Measurements from ENCODE around the gene CREBBP. TPM values are rescaled to one million over a fixed set of nuclear protein-coding genes. Genes with fewer than 3 reads are reported as not detected.

The CREBBP gene
- total and polyA plus RNA-seq, 2 experiments from 2014 or later = 24.4 to 33.8 TPM

DNA sequence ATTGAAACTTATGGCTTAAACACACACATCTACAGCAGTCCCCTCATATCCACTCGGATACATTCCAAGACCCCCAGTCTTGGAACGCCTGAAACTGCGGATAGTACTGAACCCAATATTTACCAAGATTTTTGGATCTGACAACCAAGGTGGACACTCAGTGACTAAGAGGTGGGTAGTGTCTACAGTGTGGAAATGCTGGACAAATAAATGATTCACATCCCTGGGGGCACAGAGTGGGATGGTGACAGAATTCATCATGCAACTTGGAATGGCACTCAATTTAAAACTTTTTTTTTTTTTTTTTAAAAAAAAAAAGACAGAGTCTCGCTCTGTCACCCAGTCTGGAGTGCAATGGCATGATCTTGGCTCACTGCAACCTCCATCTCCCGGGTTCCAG is 109.0 kb downstream of the CREBBP start:
- no peak for DNase-seq (ENCODE audit: low read depth in 1 of 2, low spot score in 1 of 2)
- Histone ChIP-seq H3K9me3 (ENCODE audit: low read depth) (no peaks in the 10 kb centered on the region), H3K27ac (no peak overlapping the region), H3K4me1 (ENCODE audit: low read depth) (no peaks in the 10 kb centered on the region), H3K4me3 (no peak overlapping the region), H3K27me3 (no peaks in the 10 kb centered on the region), H3K36me3 (peaks cover 74% of the 10 kb centered on the region)
- TF ChIP-seq, protein P1, sequence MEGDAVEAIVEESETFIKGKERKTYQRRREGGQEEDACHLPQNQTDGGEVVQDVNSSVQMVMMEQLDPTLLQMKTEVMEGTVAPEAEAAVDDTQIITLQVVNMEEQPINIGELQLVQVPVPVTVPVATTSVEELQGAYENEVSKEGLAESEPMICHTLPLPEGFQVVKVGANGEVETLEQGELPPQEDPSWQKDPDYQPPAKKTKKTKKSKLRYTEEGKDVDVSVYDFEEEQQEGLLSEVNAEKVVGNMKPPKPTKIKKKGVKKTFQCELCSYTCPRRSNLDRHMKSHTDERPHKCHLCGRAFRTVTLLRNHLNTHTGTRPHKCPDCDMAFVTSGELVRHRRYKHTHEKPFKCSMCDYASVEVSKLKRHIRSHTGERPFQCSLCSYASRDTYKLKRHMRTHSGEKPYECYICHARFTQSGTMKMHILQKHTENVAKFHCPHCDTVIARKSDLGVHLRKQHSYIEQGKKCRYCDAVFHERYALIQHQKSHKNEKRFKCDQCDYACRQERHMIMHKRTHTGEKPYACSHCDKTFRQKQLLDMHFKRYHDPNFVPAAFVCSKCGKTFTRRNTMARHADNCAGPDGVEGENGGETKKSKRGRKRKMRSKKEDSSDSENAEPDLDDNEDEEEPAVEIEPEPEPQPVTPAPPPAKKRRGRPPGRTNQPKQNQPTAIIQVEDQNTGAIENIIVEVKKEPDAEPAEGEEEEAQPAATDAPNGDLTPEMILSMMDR (IDR thresholded peaks at IDR 0.05; ENCODE audit: low read depth, low read length) = no peak

DNA sequence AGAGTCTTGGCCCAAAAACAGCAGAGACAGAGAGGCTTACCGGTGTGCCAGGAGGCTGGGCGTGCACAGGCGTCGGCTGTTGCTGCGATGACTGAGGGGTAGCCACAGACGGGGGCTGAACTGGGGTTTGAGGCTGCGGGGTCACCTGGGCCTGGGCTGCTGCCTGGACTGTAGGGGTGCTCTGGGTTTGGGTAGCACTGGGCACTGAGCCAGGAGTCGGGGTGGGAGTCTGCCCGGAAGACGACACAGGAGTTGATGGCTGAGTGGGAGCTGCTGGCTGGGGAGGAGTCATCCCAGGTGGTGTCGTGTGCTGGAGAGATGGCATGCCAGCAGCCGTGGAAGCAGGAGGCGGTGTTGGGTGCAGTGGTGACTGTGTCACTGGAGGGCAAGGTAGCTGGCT is 110.0 kb downstream of the CREBBP start:
- TF ChIP-seq, protein P1 (IDR thresholded peaks at IDR 0.05; ENCODE audit: low read depth, low read length) = no peak
- no peak for DNase-seq (ENCODE audit: low read depth in 1 of 2, low spot score in 1 of 2)
- no peak overlapping the region for H3K4me3 ChIP-seq
- no peaks in the 10 kb centered on the region for H3K4me1 ChIP-seq (ENCODE audit: low read depth)
- no peak overlapping the region for H3K27ac ChIP-seq
- no peaks in the 10 kb centered on the region for H3K27me3 ChIP-seq
- peaks cover 78% of the 10 kb centered on the region for H3K36me3 ChIP-seq
- no peaks in the 10 kb centered on the region for H3K9me3 ChIP-seq (ENCODE audit: low read depth)

DNA sequence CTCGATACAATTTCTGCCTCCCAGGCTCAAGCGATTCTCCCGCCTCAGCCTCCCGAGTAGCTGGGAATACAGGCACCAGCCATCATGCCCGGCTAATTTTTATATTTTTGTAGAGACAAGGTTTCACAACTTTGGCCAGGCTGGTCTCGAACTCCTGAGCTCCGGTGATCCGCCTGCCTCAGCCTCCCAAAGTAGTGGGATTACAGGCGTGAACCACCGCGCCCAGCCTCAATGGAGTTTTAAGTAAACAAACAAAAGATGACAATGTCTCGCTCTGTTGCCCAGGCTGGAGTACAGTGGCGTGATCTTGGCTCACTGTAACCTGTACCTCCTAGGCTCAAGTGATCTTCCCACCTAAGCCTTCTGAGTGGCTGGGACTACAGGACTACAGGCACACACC is 110.6 kb downstream of the CREBBP start:
- Histone ChIP-seq H3K36me3 (peaks cover 77% of the 10 kb centered on the region), H3K27me3 (no peaks in the 10 kb centered on the region), H3K4me1 (ENCODE audit: low read depth) (no peaks in the 10 kb centered on the region), H3K4me3 (no peak overlapping the region), H3K27ac (no peak overlapping the region), H3K9me3 (ENCODE audit: low read depth) (no peaks in the 10 kb centered on the region)
- TF ChIP-seq, protein P1 (IDR thresholded peaks at IDR 0.05; ENCODE audit: low read depth, low read length) = no peak
- DNase-seq (ENCODE audit: low read depth in 1 of 2, low spot score in 1 of 2) = no peak

DNA sequence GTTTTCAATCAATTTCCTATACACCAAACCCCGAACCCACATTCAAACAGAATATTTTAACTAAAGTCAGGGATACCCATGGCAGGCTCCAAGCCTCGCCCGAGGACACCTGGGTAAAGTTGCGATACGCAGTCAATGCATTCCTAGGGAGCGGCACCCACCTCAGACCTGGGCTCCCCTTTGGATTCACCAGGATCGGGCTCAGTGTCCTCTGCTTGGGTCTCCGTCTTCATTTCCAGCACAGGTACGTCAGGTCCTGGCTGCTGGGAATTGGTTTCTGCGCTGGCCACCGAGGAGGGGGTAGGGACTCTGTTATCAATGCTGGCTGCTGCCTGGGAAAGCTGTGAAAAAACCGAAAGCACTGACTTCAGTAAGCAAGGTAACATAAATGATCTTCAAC is 111.5 kb downstream of the CREBBP start:
- no peak for DNase-seq (ENCODE audit: low read depth in 1 of 2, low spot score in 1 of 2)
- TF ChIP-seq, protein P1 (IDR thresholded peaks at IDR 0.05; ENCODE audit: low read depth, low read length) = no peak
- Histone ChIP-seq H3K36me3 (peaks cover 76% of the 10 kb centered on the region), H3K27ac (no peak overlapping the region), H3K27me3 (no peaks in the 10 kb centered on the region), H3K4me3 (no peak overlapping the region), H3K4me1 (ENCODE audit: low read depth) (no peaks in the 10 kb centered on the region), H3K9me3 (ENCODE audit: low read depth) (no peaks in the 10 kb centered on the region)

DNA sequence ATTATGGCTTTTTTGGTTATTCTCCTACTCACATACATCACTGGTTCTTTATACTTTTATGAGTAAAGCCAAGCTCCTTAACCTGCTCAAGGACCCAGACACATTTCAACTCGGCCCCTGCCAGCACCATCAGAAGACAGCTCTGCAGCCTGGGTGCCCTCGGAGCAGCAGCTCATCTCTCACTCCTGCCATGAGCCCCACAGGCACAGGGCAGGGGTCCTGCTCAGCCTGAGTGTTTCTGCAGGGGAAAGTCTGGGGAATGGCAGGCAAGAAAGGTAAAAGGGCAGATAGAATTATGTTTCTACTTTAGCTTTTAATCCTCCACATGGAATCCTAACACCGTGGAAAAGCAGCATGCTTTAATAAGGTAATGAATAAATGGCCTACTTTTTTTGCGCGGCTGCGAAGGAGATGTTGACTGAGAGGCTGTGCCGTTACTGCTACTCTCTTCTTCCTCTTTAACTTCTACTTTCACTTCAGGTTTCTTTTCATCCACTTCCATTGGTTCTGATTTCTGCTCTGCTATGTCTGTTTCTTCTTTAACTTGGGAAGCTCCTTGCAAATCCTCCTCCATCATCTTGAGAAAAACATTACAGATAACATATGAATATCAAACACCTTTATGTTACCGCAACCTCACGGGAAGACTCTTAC is 113.1 kb downstream of the CREBBP start:
- peaks cover 69% of the 10 kb centered on the region for H3K36me3 ChIP-seq
- H3K27me3 ChIP-seq = no peaks in the 10 kb centered on the region
- DNase-seq (ENCODE audit: low read depth in 1 of 2, low spot score in 1 of 2) = no peak

More for the DNA sequence above, 113.1 kb downstream of the CREBBP start:
- Histone ChIP-seq H3K9me3 (ENCODE audit: low read depth) (no peaks in the 10 kb centered on the region), H3K4me1 (ENCODE audit: low read depth) (no peaks in the 10 kb centered on the region), H3K4me3 (no peak overlapping the region), H3K27ac (no peak overlapping the region)
- TF ChIP-seq, protein P1 (IDR thresholded peaks at IDR 0.05; ENCODE audit: low read depth, low read length) = no peak
